GM10248 (cell line): ENCODE results near the gene ASB2.

ENCODE experiments used
- CTCF ChIA-PET: fragments of 300-600 bp; sonication (Branson Sonifier 250); formaldehyde crosslinking; extraction: SDS; loops from one replicate; lab custom pipeline; 2021; ENCODE audit warnings: antibody characterized with exemption; lab: Yijun Ruan, JAX
- POLR2A ChIA-PET: fragments of 350-650 bp; sonication (Branson Sonifier 250); formaldehyde crosslinking; extraction: SDS; loops from one replicate; lab custom pipeline; 2020; ENCODE audit warnings: antibody characterized with exemption; lab: Yijun Ruan, JAX
- DNase-seq: peaks from one replicate; pipeline ENCODE4 v3.0.0; 2012; ENCODE audit errors: extremely low spot score
- CTCF ChIP-seq: IDR thresholded peaks from 2 replicates; pipeline ENCODE4 v1.5.1; 2012; ENCODE audit warnings: mild to moderate bottlenecking, low read depth; ENCODE audit errors: extremely low read depth, missing control alignments, control extremely low read depth

The ASB2 gene

GRCh38 chr14:93895023-93895604, 81.3 kb downstream of the ASB2 start:
- CTCF ChIA-PET, result interaction anchor here (0.7 to 2.2 kb wide), 8 partner anchors 12 to 240 kb away, joined by 3 to 11 read pairs (median 4); no protein-coding TSS in a partner anchor
- no peak for DNase-seq
- TF ChIP-seq CTCF, result no peak
- POLR2A ChIA-PET, result interaction anchor here (0.6 kb wide), 1 partner anchor 38 kb away, joined by 3 read pairs; no protein-coding TSS in a partner anchor

- TF ChIP-seq CTCF, result no peak
- ChIA-PET CTCF (interaction anchor here (0.8 to 2.9 kb wide), 9 partner anchors 9 to 239 kb away, joined by 3 to 22 read pairs (median 4); no protein-coding TSS in a partner anchor), POLR2A (no interaction called here)
- no peak for DNase-seq
Measured at GRCh38 chr14:93893661-93894261, 82.6 kb downstream of the ASB2 start.

GRCh38 chr14:93892923-93893558, 83.3 kb downstream of the ASB2 start:
- ChIA-PET POLR2A (no interaction called here), CTCF (interaction anchor here (0.8 to 2.9 kb wide), 10 partner anchors 8 to 238 kb away, joined by 3 to 22 read pairs (median 4); no protein-coding TSS in a partner anchor)
- peak; percentile 91 for TF ChIP-seq CTCF
- peak; percentile 81 for DNase-seq

GRCh38 chr14:93892505-93892839, 83.9 kb downstream of the ASB2 start:
- TF ChIP-seq CTCF, result peak; percentile 12
- POLR2A ChIA-PET, result no interaction called here
- CTCF ChIA-PET, result interaction anchor here (0.6 to 2.9 kb wide), 9 partner anchors 10 to 301 kb away, joined by 3 to 22 read pairs (median 4); no protein-coding TSS in a partner anchor
- DNase-seq, result no peak

- ChIA-PET CTCF (interaction anchor here (0.6 to 2.9 kb wide), 9 partner anchors 12 to 301 kb away, joined by 3 to 22 read pairs (median 3); no protein-coding TSS in a partner anchor), POLR2A (no interaction called here)
- no peak for DNase-seq
- TF ChIP-seq CTCF, result no peak
Measured at GRCh38 chr14:93891756-93892504, 84.4 kb downstream of the ASB2 start.

- CTCF ChIA-PET, result interaction anchor here (1.0 to 1.4 kb wide), 6 partner anchors 8 to 234 kb away, joined by 3 to 4 read pairs (median 4); no protein-coding TSS in a partner anchor
- TF ChIP-seq CTCF, result no peak
- no peak for DNase-seq
- POLR2A ChIA-PET, result no interaction called here
Measured at GRCh38 chr14:93889739-93890483, 86.5 kb downstream of the ASB2 start.
